Activated CD8-positive, alpha-beta memory T cell treated with anti-CD3 and anti-CD28 coated beads, Interleukin-2, amount 50 U/mL, for 48 hours (primary cell): ENCODE results near the gene THSD7B.
"Not testable (repeated sequence)": the region's sequence is repeated elsewhere in the genome, so short reads cannot be mapped to it uniquely, and the experiment has no call there.

Experiments used
- DNase-seq: peaks from one replicate; pipeline ENCODE4 v3.0.0-alpha.2; 2020

Gene THSD7B

GRCh38 chr2:136956050-136956449, 190.7 kb downstream of the THSD7B start:
- no peak for DNase-seq

- DNase-seq: no peak
These were observed 191.7 kb downstream of the THSD7B start for GRCh38 chr2:136957044-136957443.

GRCh38 chr2:136962105-136962725, 196.9 kb downstream of the THSD7B start:
- DNase-seq: no peak

DNA sequence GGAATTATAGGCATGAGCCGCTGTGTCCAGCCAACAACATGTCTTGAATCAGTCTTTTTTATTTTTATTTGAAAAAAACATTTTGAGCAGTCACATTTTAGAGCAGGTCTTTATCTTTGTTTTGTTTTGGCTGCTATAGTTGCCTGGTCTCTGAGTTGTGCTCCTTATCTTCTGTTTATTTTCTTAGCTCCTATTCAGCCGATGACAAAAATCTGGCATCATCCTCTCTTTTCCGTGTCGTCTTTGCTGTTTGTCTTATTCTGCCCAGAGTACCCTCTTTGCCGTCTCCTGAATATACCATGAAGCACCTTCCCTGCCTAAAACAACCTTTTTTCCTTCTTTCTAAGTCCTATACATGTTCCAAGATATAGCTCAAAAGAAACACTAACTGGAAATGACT, 201.1 kb downstream of the THSD7B start:
- DNase-seq: no peak

DNA sequence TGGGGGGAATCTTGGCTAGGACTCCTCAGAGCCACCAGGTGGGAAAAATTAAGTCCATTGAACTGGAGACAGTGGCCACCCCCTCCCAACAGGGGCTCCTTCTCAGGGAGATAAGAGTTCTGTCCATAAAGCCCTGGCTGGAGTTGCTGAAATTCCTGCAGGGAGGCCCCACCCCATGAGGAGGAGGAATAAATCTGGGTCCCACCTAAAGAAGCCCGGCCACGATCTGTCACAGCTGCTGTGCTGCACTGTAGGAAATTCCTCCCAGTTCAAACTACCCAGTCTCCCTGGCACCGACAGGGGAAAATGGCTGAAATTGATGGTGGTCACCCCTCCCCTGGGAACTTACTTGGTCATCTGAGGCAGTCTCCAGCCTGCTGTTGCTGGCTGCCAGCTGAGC, 215.0 kb downstream of the THSD7B start:
- DNase-seq: no peak

- DNase-seq: not testable (repeated sequence)
These were observed 216.3 kb downstream of the THSD7B start for GRCh38 chr2:136981689-136982088.

DNA sequence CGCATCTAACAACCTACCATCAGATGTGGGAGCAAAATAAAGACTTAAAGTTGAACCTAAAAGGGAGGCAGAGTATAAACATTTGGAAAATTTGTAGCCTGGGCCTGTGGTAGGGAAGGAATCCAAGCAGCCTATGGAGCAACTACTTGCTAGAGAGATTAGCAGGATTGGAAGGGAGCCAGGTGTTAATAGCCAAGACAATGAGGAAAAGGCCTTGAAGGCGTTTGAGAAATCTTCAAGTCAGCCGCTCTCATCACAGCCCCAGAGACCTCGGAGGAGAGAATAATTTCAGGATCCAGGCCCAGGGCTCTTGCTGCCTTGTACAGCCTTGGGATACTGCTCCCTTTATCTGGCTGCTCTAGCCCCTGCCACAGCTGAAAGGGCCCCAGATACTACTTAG, 219.7 kb downstream of the THSD7B start:
- DNase-seq: no peak

DNA sequence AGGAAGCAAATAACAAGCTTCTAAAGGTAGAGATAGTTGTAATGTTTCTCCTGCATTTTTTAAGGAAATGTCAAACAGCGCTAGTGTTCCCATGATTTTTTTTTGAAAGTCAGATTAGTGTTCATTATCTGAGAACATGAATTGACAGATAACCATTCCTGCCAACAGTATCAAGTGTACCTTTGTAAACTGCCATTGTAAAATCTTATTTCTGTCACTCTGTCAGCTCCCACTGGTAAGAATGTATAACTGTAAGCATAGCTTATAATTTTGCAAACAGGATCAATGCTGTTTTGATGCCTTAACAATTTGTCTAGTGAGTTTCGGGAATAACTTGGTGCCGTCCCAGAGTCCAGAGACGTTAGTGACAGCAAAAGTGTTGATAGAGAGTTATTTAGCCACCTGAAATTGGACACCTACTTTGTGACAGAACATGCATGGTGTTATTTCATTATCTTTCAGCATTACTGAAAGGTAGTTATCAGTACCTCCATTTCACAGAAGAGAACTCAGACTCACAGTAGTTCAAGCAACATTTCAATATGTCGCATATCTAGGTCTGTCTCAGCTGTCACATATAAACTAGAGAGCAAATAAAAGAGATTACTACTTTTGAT, 221.4 kb downstream of the THSD7B start:
- DNase-seq: no peak

- DNase-seq: no peak
These were observed 225.0 kb downstream of the THSD7B start for GRCh38 chr2:136990316-136990715.

- DNase-seq: no peak
These were observed 229.4 kb downstream of the THSD7B start for GRCh38 chr2:136994793-136995192.

GRCh38 chr2:136997557-136997956, 232.2 kb downstream of the THSD7B start:
- DNase-seq: no peak

DNA sequence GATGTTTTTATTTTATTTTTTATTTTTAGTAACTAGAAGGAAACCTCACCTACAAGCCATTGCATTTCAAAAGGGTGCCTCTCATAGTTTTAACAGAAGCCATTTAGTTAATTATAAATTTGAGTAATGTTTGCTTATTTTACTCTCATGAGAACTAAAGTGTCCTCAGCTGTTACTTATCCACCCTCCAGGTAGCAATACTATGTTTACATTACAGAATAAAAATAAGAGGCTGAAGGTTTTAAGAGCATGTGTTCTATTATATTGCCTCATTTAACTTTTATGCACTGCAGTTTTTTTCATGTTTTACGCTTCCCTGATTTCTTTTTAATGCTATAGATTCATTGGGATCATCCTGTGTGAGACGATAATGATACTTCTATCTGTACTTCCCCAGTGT, 235.5 kb downstream of the THSD7B start:
- DNase-seq: no peak

GRCh38 chr2:137002896-137003295, 237.6 kb downstream of the THSD7B start:
- no peak for DNase-seq

DNA sequence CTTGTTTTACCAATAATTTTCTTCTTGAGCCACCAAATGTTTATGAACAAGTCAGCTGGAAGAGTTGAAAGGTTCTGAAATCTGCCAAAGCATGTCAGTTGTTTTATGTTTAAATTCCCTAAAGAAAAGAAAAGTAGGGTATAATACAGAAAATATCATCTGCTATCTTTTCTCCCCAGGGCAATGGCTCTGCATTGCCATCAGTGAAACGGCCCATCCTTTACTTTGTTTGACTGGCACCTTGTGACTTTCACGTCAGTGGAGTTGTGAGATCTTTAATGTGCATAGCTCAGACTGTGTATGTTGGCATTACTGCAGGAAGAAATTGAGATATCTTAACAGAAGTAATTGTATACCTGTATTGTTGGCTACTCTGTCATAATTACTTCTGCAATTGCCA, 239.9 kb downstream of the THSD7B start:
- DNase-seq: no peak

GRCh38 chr2:137007938-137008337, 242.6 kb downstream of the THSD7B start:
- no peak for DNase-seq

- DNase-seq: no peak
These were observed 244.6 kb downstream of the THSD7B start for GRCh38 chr2:137009953-137010352.

DNA sequence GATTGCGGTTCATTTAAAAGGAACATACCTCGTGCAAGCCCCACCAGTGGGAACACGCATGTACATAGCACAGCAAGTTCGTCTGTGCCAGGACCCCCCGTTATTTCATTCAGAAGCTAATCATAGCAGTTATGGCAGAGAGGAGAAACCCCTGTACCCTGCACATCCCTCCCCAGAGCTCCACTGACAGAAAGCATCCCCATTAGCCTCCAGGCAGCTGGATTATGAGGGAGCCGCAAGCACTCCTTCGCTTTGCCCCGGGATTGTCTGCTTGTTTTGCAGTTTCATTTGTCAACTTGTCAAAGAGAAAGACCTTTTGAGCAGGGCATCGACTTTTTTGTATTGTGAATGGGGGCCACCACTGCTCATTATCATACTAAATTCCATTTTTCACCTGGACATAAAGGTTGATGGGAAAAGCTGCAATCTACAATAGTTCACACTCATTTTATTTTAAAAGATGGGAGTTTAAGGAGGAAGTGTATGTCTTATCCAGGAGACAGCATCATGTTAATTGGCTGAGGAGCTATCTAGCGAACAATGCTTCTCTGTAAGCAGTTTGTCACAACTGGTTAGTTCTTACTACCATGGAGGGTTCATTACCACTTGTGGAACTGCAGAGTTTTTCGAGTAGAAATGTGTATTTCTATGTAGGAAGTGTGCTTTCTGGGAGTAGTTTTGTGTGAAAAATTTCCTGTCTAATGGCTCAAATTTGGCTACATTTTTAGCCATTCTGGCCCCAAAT, 255.3 kb downstream of the THSD7B start:
- DNase-seq: no peak

DNA sequence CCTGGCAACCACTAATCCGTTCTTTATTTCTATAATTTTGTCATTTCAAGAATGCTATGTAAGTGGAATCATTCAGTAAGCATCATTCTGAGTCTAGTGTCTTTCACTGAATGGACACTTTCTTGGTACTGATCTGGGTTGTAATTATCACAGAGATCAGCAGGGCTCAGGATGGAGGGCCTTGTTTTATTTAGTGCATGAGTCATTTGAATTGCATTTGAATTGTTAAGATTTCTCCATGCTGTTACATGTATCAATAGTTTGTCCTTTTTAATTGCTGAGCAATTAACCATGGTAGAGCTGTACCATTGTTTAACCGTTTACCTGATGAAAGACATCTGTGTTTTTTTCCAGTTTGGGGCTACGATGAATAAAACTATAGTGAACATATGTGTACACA, 256.4 kb downstream of the THSD7B start:
- DNase-seq: no peak

DNA sequence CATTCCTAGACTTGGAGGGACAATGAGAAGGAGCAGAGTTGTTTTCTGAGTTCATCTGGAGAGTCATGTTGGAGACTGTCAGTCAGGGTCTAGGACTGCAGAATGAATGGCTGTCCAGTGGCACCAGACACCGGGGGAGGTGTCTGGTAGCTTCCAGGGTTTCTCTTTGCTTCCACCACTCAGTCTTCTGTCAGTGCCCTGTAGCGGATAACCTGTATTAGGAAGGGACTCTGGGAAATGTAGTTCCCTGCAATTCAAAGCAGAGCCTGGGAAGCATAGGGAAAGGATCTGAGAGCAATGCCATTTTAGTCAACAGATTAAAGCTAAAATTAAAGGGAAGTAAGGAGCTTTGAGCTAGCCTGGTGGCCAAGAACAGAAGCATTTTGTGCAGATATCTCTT, 257.9 kb downstream of the THSD7B start:
- no peak for DNase-seq

DNA sequence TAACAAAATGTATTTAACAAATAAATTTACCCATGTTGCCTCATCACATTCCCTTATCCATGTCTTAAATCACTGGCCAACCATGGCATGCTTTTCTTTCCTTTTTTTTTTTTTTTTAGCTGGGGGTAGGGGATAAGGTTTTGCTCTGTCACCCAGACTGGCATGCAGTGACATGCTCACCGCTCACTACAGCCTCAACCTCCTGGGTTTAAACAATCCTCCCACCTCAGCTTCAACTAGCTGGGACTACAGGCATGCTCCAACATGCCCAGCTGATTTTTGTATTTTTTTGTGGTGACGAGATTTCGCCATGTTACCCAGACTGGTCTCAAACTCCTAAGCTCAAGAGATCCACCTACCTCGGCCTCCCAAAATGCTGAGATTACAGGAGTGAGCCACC, 266.4 kb downstream of the THSD7B start:
- DNase-seq: no peak

- DNase-seq: no peak
These were observed 271.3 kb downstream of the THSD7B start for GRCh38 chr2:137036619-137037018.

- DNase-seq: no peak
These were observed 274.3 kb downstream of the THSD7B start for GRCh38 chr2:137039482-137040152.

- DNase-seq: no peak
These were observed 282.0 kb downstream of the THSD7B start for GRCh38 chr2:137047369-137047768.

DNA sequence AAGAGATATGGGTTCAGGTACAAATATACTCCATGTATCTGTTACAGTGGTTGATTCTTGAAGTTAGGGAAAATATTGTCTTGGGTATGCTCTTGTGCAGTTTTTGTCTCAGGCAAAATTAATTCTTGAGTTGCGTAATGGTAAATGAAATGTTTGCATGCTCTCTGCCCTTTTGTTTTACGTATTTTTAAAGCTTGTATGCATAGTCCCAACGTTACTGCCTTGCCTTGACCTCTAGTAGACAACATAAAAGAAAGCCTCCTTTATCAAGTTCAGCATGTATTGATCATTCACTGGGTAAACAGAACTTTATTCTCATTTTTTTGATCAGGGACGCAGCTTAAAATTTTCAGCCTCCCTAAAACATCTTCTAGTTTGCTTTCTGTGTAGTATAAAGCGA, 283.1 kb downstream of the THSD7B start:
- no peak for DNase-seq
